GM19468 (cell line): ENCODE measurements around the gene TLX3.
"Not testable (repeated sequence)": the region's sequence is repeated elsewhere in the genome, so short reads cannot be mapped to it uniquely, and the experiment has no call there.

Experiments
- ATAC-seq: cut with Tn5 transposase; IDR thresholded peaks from one replicate; pipeline ENCODE4 v1.9.1; 2021; ENCODE audit warnings: mild to moderate bottlenecking, moderate library complexity, moderate number of reproducible peaks; ENCODE audit not compliant: unreplicated experiment; ENCODE audit errors: extremely low read depth

Gene TLX3

DNA sequence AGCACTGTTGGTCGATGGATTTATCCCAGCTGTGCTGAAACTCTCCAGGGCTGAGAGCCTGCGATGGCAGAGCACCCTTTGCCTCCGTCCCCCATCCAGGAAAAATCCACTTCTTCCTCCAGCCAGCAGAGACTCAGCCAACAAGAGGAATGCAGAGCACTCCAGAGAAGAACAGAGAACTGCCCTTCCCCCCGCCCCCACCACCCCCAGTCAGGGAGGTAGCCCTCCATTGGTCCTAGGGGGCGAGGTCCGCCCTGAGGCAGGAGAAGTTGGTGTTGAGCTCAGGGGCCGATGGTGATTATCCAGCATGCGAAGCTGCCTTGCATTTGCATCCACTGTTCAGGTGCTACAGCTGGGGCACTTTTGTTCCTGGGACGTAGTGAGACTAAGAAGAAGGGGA, 9.0 kb downstream of the TLX3 start:
- no peak for ATAC-seq

DNA sequence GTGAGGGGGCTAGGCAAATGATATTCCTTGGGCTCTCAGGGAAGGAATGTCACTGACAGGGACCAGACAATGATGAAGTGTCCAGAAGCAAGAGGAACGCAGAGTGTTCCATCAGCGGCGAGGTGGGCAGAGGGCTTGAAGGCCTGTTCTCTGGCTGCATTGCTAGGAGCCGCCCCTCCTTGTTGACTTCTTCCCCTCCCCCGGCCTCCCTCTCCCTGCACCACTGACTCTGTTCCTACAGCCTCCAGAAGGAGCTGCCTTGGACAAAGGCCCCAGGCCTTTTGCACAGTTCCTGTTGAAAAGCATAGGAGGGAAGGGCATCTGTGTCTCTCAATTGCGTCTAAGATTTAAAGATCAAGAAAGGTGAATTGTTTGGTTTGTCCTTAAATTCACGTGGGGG, 12.4 kb downstream of the TLX3 start:
- no peak for ATAC-seq

DNA sequence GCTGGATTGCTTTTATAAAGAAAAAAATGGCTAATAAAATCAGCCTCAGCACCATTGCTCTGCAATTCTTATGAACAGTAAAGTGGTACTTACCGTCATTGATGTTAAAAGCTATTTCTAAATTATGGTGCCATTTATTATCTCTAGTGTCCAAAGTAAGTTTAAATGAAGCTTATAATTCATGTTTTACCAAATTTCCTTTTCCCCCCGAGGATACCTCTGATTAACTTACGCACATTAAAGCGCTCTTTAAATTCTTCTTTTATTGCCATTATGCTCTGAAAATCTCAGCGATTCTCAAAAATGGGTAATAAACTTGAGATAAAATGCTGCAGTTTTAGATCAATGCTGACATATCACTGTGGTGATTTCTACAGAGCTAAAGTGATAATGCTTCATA, 13.5 kb downstream of the TLX3 start:
- no peak for ATAC-seq

DNA sequence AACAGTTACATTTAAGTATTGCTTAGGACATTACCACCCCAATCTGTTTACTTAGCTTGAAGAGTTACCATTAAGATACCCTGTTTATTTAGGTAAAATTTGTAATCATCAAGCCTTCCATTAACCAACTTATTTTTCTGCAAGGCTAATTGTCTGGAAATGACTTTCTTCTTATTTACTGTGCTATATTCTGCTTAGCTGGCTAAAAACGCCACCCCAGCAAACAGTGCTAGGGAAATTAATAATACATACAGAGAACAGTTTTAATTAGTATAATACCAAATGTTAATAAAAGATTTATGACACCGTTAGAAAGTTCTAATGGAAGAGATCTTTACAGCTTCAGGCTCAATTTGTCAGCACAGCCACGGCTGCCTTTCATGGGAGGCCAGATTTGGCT, 14.0 kb downstream of the TLX3 start:
- no peak for ATAC-seq

DNA sequence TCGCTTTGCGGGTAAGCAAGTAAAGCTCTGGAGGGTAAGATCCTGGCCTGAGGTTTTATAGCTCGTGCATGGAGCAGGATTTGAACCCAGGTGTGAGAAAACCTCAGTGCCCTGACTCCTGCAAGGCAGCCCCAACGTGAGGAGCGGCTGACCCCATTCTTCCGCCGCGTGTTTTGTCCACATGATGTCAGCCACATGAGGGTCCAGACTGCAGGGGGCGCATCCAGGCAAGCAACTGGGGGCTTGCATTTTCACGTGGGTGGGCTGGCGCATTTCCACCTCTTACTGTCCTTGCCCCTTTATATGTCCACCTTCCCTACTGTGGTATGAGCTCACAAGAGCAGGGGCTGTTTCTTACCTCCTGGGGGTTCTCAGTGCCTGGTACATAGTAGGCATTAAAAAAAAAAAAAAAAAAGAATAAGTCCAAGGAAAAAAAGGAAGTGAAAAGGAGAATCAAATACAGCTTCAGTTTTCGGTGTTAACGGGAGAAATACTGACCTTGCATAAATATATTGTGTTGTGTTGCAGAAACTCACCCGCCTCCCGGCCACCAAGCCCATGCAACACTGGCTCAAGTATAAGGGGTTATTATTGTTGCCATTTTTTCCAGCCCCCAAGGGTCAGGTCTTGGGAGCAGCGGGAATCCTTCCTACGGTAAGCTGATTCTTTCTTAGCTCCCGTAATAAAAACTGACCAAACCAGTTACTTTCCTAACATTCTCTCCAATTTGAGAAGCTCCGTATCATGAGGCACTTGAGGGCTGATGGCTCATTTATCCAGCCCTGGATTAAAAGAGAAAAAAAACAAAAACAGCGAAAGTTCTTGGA, 15.0 kb downstream of the TLX3 start:
- ATAC-seq = no peak

DNA sequence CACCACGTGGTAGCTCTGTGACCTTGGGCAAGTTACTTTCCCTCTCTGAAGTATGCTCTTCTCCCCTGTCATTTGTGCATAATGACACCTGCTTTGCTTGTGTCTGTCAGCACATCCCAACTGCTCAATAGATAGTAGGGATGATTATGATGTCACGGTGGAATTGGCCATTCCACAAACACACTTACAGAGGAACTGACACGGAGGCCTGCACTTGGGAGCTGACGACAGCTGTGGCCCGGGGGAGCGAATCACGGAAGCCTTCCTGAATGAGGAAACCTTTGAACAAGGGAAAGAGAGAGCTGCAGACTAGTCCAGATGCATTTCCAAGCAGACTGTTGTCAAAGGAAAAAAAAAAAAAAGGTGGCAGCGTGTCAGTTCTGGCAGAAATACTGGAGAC, 21.0 kb downstream of the TLX3 start:
- ATAC-seq = no peak

DNA sequence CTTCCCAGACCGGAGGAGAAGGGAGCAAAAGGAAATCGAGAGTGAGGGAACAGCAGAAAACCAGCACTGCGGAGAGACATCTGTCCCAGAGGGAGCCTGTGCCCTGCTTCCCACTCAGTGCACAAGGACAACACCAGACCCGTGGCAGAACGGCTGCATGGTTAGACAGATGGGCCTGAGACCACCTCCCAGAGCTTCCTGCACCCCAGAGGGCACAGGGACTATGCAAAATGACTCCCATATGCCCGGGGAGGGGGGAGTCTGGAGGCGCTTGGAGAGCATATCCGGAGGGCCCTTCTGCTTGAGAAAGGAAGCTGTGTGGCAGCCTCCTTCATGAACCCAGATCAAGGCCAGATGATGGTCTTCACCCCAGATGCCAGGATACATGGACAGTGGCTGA, 26.6 kb downstream of the TLX3 start:
- no peak for ATAC-seq

DNA sequence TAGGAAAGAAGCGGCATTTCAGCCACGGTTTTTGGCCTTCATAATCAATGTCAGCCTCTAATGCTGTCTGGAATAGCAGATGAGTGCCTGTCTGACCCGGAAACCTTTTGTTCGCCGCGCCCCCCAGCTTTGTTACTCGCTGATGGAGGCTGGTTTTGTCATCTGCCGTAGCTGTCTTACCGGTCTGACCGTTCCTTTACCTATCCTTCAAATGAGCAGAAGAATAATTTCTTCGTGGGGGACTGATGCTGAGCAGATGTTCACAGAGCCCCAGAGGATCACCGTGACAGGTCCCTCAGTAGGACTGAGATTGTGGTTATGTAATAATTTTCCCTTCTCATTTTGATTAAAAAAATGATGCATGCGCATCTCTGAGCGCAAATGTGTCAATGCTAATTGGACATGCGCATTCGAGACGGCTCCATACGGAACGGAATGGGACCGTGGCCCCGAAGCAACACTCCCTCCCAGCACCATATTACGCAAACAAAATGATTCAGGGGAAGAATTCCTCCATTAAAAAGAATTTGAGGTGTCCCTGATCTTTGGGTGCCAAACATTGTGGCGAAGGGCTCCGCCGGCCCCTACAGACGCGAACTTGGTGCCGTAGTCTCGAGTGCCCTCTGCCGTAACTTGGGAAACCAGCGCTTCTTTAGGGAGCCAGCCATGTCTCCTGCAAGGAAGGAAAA, 27.6 kb downstream of the TLX3 start:
- no peak for ATAC-seq

DNA sequence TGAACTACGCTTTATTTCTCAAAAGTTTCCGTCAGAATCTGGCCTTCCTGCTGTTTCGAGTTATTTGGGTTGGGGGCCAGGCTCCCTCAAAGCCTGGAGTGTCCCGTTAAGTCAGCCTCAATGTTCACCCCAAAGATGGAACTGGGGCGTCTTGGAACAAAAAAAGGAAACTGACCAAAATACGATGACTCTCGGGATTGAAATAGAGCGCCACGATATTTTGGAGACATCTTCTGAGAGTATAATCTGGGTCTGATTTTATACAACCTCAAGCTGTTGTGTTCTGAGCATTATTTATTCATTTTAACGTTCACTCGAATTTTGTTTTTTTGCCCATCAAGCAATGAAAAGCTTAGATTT, 28.1 kb downstream of the TLX3 start:
- ATAC-seq = no peak

DNA sequence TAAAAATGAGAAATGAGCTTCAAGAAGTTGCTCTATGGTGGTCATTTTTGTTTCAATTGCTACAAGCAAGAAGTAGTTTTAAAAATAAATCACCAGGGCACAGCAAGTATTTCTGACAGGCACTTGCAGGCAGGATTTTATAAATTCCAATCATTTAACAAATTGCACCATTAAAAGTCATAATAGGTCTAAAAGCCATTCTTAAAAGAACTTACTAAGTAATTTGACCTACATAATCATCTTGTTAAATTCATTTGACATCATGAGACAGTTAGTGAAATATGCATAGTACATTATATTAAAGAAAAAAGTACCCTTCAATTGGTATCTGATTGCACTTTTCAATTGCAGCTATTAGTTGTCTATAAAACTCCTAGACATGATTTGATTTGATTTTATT, 31.0 kb downstream of the TLX3 start:
- ATAC-seq = no peak

DNA sequence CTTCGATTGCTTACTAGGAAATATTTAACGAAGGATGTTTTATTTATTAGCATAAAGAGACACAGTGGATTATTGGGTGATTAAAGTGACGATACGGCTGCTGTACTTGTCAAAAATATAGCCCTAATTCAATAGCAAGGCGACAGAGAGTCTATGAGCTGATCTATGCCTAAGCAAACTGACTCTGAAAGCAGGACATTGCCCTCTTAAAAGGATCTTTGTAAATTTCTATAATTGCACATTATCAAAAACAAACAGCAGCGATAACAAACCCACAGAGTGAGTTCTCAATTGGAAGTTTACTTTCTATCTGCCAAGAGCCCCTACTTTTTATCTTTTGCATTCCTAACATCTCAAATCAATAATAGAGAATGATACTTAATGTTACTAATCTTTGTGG, 31.4 kb downstream of the TLX3 start:
- ATAC-seq = no peak

DNA sequence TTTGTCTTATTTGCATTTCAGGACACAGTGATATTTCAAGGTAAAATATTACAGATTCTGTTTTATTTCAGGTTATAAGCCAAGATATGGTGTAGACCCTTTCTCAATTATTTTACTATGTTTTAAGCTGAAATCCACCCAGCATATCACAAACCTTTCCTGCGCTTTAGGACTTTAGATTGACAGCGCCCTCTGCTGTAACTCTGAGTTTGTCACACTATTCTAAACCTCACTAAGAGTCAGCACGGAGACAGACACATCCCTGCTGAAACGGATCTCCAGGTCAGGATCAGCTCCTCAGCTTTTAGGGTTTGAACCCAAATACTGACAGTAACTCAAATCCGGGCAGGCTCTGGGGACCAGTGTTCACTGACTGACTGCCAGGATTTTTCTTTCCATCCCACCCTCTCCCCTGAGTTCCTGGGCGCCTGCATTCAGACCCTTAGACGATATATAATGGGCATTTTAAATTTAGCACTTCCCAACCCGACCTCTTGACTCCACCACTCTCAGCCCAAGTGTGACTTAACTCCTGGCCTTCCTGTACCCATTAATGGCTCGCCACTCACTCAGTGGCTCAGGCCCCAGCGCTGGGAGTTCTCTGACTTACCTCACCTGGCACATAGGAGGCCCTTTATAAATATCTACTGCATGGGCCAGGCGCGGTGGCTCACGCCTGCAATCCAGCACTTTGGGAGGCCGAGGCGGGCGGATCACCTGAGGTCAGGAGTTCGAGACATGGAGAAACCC, 33.5 kb downstream of the TLX3 start:
- peak; percentile 79 for ATAC-seq

DNA sequence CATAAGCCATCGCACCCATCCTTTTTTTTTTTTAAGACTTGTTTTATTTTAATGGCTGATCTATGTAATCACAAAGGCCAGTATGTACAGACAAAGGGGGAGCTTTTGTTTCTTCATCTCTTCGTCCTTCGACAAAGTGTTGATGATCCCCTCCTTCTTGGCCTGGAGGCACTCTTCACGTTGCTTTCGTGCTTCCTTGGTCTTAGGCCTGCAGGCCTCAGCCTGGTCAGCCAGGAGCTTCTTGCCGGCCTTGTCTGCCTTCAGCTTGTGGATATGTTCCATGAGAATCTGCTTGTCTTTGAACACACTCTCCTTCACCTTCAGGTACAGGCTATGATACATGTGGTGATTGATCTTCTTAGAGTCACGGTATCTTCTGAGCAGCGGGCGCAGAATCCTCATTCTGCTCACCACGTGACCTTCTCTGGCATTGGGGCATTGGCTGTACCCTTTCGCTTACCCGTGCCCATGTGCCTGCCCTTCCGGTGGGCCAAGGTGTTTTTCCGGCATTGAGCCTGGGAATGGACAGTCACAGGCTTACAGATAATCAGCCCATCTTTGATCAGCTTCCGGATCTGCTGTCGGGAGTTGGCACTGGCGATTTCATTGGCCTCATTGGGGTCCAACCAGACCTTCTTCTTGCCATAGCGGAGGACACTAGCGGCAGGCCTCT, 36.0 kb downstream of the TLX3 start:
- no peak for ATAC-seq

DNA sequence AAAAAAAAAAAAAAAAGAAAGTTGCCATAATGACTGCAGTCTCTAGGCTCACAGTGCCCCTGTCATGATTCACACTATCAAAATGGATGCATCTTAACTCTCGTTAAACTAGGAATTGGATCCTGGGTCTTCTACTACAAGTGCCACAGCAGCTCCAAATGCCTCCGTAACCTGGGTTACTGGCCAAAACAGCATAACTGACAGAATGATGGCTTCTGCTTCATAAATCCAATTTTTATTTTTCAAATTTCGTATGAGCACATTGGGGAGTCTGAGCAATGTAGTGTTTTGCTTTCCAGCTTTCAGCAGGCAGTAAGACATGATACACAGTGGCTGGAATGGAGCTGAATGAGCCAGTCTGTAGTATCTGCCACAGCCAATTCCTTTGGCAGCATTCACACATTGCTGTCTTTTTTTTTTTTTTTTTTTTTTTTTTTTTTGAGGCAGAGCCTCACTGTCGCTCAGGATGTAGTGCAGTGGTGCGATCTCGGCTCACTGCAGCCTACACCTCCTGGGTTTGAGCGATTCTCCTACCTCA, 42.6 kb downstream of the TLX3 start:
- ATAC-seq = no peak

DNA sequence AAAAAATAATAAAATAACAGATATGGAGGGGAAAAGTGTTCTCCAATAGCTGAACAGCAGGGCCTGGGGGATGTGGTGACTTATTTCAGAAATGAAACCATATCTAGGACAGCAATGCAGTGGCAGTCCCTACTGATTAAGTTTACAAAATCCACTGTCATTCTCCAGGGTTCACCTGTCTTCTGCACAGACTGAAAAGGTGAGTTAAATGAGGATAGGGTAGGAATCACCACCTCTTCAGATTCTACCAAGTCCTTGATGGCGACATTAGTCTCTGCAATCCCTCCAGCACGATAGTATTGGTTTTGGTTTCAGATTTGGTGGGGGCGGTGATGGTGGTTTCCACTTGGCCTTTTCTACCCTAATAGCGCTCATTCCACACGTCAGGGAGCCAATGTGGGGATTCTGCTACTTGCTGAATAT, 46.3 kb downstream of the TLX3 start:
- peak; percentile 73 for ATAC-seq

DNA sequence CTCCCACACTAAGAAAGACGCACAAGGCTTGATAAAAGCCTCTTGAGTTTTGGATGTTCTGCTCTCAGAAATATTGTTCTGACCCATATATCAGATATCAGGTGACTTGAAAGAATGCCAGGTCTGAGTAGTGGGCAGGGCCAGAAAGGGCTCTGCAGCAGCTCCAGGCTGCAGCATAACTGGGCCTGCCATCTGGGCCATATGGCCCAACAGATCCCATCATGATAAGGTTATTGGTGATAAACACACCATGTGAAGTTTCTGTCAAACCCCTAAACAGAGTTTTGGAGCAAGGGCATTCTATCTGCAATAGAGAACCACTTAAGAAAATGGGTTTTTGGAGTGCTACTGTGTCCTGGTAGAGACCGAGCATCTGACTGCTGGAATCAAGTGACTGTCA, 48.8 kb downstream of the TLX3 start:
- no peak for ATAC-seq

DNA sequence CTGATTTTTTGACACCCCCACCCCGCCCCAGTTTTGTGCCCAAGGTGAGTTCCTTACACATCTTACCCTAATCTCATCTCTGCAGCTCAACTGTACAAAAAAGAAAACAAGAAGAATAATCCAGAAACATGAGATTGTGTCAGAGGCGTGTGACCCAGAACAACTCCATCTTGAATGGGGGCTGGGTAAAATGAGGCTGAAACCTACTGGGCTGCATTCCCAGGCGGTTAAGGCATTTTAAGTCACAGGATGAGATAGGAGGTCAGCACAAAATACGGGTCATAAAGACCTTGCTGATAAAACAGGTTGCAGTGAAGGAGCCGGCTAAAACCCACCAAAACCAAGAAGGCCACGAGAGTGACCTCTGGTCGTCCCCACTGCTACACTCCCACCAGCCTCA, 52.1 kb downstream of the TLX3 start:
- not testable (repeated sequence) for ATAC-seq
